ENCODE results near the gene CTNNA3. TPM values are rescaled to one million over a fixed set of nuclear protein-coding genes. Genes with fewer than 3 reads are reported as not detected.

Gene CTNNA3
- total and polyA plus RNA-seq, 2 donors from 2014 or later: 0.45 to 0.72 TPM

- intact Hi-C loops (cut with DNase I): no loop called here
- Histone ChIP-seq H3K4me1 (ENCODE audit: control insufficient read depth in 2 of 3, insufficient read depth in 2 of 3, low read depth in 1 of 3, low read length in 3 of 3) (no peaks in the 10 kb centered on the region), H3K4me3 (ENCODE audit: low read length in 3 of 3) (no peak overlapping the region), H3K27ac (ENCODE audit: low read depth in 2 of 2, low read length in 2 of 2) (no peak overlapping the region), H3K9me3 (ENCODE audit: control insufficient read depth in 2 of 3, insufficient read depth in 1 of 3, low read length in 3 of 3) (no peaks in the 10 kb centered on the region), H3K9ac (ENCODE audit: low read length in 3 of 3) (no peak overlapping the region), H3K36me3 (ENCODE audit: control insufficient read depth in 2 of 3, insufficient read depth in 3 of 3, low read length in 3 of 3) (no peaks in the 10 kb centered on the region), H3K27me3 (ENCODE audit: control insufficient read depth, insufficient read depth, low read length) (no peaks in the 10 kb centered on the region)
- FAIRE-seq (no peak), DNase-seq (no peak)
- TF ChIP-seq, protein P1, sequence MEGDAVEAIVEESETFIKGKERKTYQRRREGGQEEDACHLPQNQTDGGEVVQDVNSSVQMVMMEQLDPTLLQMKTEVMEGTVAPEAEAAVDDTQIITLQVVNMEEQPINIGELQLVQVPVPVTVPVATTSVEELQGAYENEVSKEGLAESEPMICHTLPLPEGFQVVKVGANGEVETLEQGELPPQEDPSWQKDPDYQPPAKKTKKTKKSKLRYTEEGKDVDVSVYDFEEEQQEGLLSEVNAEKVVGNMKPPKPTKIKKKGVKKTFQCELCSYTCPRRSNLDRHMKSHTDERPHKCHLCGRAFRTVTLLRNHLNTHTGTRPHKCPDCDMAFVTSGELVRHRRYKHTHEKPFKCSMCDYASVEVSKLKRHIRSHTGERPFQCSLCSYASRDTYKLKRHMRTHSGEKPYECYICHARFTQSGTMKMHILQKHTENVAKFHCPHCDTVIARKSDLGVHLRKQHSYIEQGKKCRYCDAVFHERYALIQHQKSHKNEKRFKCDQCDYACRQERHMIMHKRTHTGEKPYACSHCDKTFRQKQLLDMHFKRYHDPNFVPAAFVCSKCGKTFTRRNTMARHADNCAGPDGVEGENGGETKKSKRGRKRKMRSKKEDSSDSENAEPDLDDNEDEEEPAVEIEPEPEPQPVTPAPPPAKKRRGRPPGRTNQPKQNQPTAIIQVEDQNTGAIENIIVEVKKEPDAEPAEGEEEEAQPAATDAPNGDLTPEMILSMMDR (IDR thresholded peaks at IDR 0.05; ENCODE audit: borderline replicate concordance, extremely low read depth, insufficient read depth): no peak
Observed at GRCh38 chr10:66258693-66259092, 1437.3 kb downstream of the CTNNA3 start.

GRCh38 chr10:66257801-66258200, 1438.2 kb downstream of the CTNNA3 start:
- Histone ChIP-seq H3K4me1 (ENCODE audit: control insufficient read depth in 2 of 3, insufficient read depth in 2 of 3, low read depth in 1 of 3, low read length in 3 of 3) (no peaks in the 10 kb centered on the region), H3K27ac (ENCODE audit: low read depth in 2 of 2, low read length in 2 of 2) (no peak overlapping the region), H3K9ac (ENCODE audit: low read length in 3 of 3) (no peak overlapping the region), H3K9me3 (ENCODE audit: control insufficient read depth in 2 of 3, insufficient read depth in 1 of 3, low read length in 3 of 3) (no peaks in the 10 kb centered on the region), H3K4me3 (ENCODE audit: low read length in 3 of 3) (no peak overlapping the region), H3K27me3 (ENCODE audit: control insufficient read depth, insufficient read depth, low read length) (no peaks in the 10 kb centered on the region), H3K36me3 (ENCODE audit: control insufficient read depth in 2 of 3, insufficient read depth in 3 of 3, low read length in 3 of 3) (no peaks in the 10 kb centered on the region)
- TF ChIP-seq, protein P1 (IDR thresholded peaks at IDR 0.05; ENCODE audit: borderline replicate concordance, extremely low read depth, insufficient read depth): no peak
- FAIRE-seq (no peak), DNase-seq (no peak)
- intact Hi-C loops (cut with DNase I): no loop called here

- intact Hi-C loops (cut with DNase I): no loop called here
Observed at GRCh38 chr10:66252986-66253385, 1443.0 kb downstream of the CTNNA3 start.

More at GRCh38 chr10:66252986-66253385, 1443.0 kb downstream of the CTNNA3 start:
- Histone ChIP-seq H3K4me3 (ENCODE audit: low read length in 3 of 3) (no peak overlapping the region), H3K27ac (ENCODE audit: low read depth in 2 of 2, low read length in 2 of 2) (no peak overlapping the region), H3K4me1 (ENCODE audit: control insufficient read depth in 2 of 3, insufficient read depth in 2 of 3, low read depth in 1 of 3, low read length in 3 of 3) (no peaks in the 10 kb centered on the region), H3K27me3 (ENCODE audit: control insufficient read depth, insufficient read depth, low read length) (no peaks in the 10 kb centered on the region), H3K9ac (ENCODE audit: low read length in 3 of 3) (no peak overlapping the region), H3K9me3 (ENCODE audit: control insufficient read depth in 2 of 3, insufficient read depth in 1 of 3, low read length in 3 of 3) (peaks cover 0 to 2% (median 2%) of the 10 kb centered on the region in 3 donors), H3K36me3 (ENCODE audit: control insufficient read depth in 2 of 3, insufficient read depth in 3 of 3, low read length in 3 of 3) (no peaks in the 10 kb centered on the region)
- DNase-seq (no peak), FAIRE-seq (no peak)
- TF ChIP-seq, protein P1 (IDR thresholded peaks at IDR 0.05; ENCODE audit: borderline replicate concordance, extremely low read depth, insufficient read depth): no peak

Data from kidney (tissue), 14 donors.